Endothelial cell of umbilical vein (primary cell): ENCODE data around the gene ZBTB37. TPM values are rescaled to one million over a fixed set of nuclear protein-coding genes. Genes with fewer than 3 reads are reported as not detected.

Experiments used
- BruUV-seq: library from RNA; stranded (reverse); fragments of 400-500 nt; replicated peaks from 2 replicates; lab custom pipeline; 2021; lab: Mats Ljungman, UMichigan
- CTCF ChIA-PET: fragments of 300-600, 350-600 bp; sonication (Branson Sonifier 250); formaldehyde crosslinking; loops from one replicate; lab custom pipeline; 2021; ENCODE audit warnings: antibody characterized with exemption, inconsistent platforms; lab: Charles Lee
- POLR2A ChIA-PET: fragments of 300-600, 350-600 bp; sonication (Branson Sonifier 250); formaldehyde crosslinking; loops from one replicate; lab custom pipeline; 2021; ENCODE audit warnings: antibody characterized with exemption, inconsistent platforms; lab: Charles Lee
- DNase-seq: peaks from one replicate; pipeline ENCODE4 v3.0.0-alpha.2; 2011; ENCODE audit warnings: low read depth, low spot score
- FAIRE-seq: peaks from 2 replicates; lab custom pipeline; 2011; peaks lifted over from hg19 to GRCh38; lab: Jason Lieb, UNC
- H2AFZ ChIP-seq: 2 replicates; pipeline ENCODE4 v1.6.0; 2012; ENCODE audit warnings: low read depth, low read length, control low read depth, inconsistent platforms
- H3K27ac ChIP-seq: 2 replicates; pipeline ENCODE4 v1.5.1; 2011; ENCODE audit warnings: low read depth, mild to moderate bottlenecking, control low read depth, low read length, moderate library complexity; ENCODE audit not compliant: insufficient read depth
- H3K27me3 ChIP-seq, 2 experiments: 2 replicates each; pipeline versions ENCODE4 v1.6.0 to v1.6.1; 2011; ENCODE audit warnings: low read length in 2 of 2, mixed read lengths in 1 of 2; ENCODE audit not compliant: control insufficient read depth in 2 of 2, insufficient read depth in 2 of 2
- H3K36me3 ChIP-seq, 2 experiments: 2 replicates in 1 of 2; 3 replicates in 1 of 2; pipeline ENCODE4 v1.5.1; 2011; ENCODE audit warnings: low read length in 2 of 2, mild to moderate bottlenecking in 1 of 2, moderate library complexity in 1 of 2; ENCODE audit not compliant: control insufficient read depth in 2 of 2, insufficient read depth in 2 of 2; ENCODE audit errors: extremely low read depth in 1 of 2
- H3K4me1 ChIP-seq: 3 replicates; pipeline ENCODE4 v1.5.1; 2011; ENCODE audit warnings: mild to moderate bottlenecking, low read length; ENCODE audit not compliant: control insufficient read depth, insufficient read depth; ENCODE audit errors: extremely low read depth
- H3K4me2 ChIP-seq: 2 replicates; pipeline ENCODE4 v1.6.1; 2011; ENCODE audit warnings: low read length, control low read depth, mixed read lengths; ENCODE audit not compliant: insufficient read depth
- H3K4me3 ChIP-seq, 3 experiments: fragments of 200-600 bp in 1 of 3; sonication (generic), shearing (Covaris generic) in 1 of 3; replicated peaks in 1 of 3; 2 replicates each; pipeline ENCODE4 v1.5.1; 2011 to 2016; ENCODE audit warnings: control low read depth in 3 of 3, low read length in 3 of 3, mild to moderate bottlenecking in 2 of 3, inconsistent platforms in 1 of 3, low read depth in 1 of 3, moderate library complexity in 1 of 3; ENCODE audit not compliant: insufficient read depth in 1 of 3
- H3K79me2 ChIP-seq: 2 replicates; pipeline ENCODE4 v1.6.0; 2012; ENCODE audit warnings: low read length, inconsistent platforms; ENCODE audit not compliant: control insufficient read depth, insufficient read depth
- H3K9ac ChIP-seq: replicated peaks from 2 replicates; pipeline ENCODE3; 2011; ENCODE audit warnings: low read length, control low read depth; ENCODE audit not compliant: insufficient read depth; ENCODE audit errors: extremely low read depth
- H3K9me1 ChIP-seq: replicated peaks from 3 replicates; pipeline ENCODE4 v1.6.0; 2011; ENCODE audit warnings: mild to moderate bottlenecking, low read length; ENCODE audit not compliant: control insufficient read depth, insufficient read depth; ENCODE audit errors: extremely low read depth
- H3K9me3 ChIP-seq: replicated peaks from 2 replicates; pipeline ENCODE4 v1.5.1; 2012; ENCODE audit warnings: low read length, inconsistent platforms; ENCODE audit not compliant: control insufficient read depth, insufficient read depth
- H4K20me1 ChIP-seq: replicated peaks from 2 replicates; pipeline ENCODE3; 2011; ENCODE audit warnings: mild to moderate bottlenecking, low read length; ENCODE audit not compliant: control insufficient read depth, insufficient read depth; ENCODE audit errors: extremely low read depth
- CTCF ChIP-seq, 2 donors: IDR thresholded peaks; 1 replicate in 1 of 2; 2 replicates in 1 of 2; pipeline ENCODE4 v1.5.1; 2011; ENCODE audit warnings: low read length in 2 of 2, mild to moderate bottlenecking in 2 of 2, moderate library complexity in 2 of 2, control low read depth in 1 of 2, inconsistent platforms in 1 of 2, low read depth in 1 of 2; ENCODE audit not compliant: insufficient read depth in 1 of 2; ENCODE audit errors: extremely low read depth in 1 of 2
- EZH2 ChIP-seq: IDR thresholded peaks from 2 replicates; pipeline ENCODE4 v1.6.1; 2012; ENCODE audit warnings: borderline replicate concordance, low read depth, mild to moderate bottlenecking, moderate library complexity, low read length, inconsistent platforms; ENCODE audit not compliant: severe bottlenecking
- FOS ChIP-seq: IDR thresholded peaks from 2 replicates; pipeline ENCODE4 v1.6.1; 2011; ENCODE audit warnings: mild to moderate bottlenecking, low read length, moderate library complexity, borderline replicate concordance; ENCODE audit not compliant: insufficient read depth
- GATA2 ChIP-seq: IDR thresholded peaks from 2 replicates; pipeline ENCODE4 v1.7.0; 2011; ENCODE audit warnings: low read depth, mild to moderate bottlenecking, moderate library complexity, mixed read lengths, low read length; ENCODE audit not compliant: insufficient read length, insufficient read depth
- JUN ChIP-seq: IDR thresholded peaks from 2 replicates; pipeline ENCODE4 v1.6.1; 2011; ENCODE audit warnings: borderline replicate concordance, low read depth; ENCODE audit not compliant: insufficient read length, insufficient read depth
- MAX ChIP-seq: IDR thresholded peaks from 2 replicates; pipeline ENCODE4 v1.6.1; 2011; ENCODE audit not compliant: insufficient read depth, insufficient read length
- MYC ChIP-seq: IDR thresholded peaks from one replicate; pipeline ENCODE4 v1.6.1; 2011; ENCODE audit warnings: mild to moderate bottlenecking, low read depth, low read length
- POLR2A ChIP-seq: IDR thresholded peaks from 2 replicates; pipeline ENCODE4 v1.6.1; 2012; ENCODE audit warnings: low read depth, mild to moderate bottlenecking, control low read depth, low read length
- POLR2AphosphoS5 ChIP-seq: IDR thresholded peaks from 2 replicates; pipeline ENCODE4 v1.6.1; 2012; ENCODE audit warnings: low read depth, mild to moderate bottlenecking, control low read depth, low read length, moderate library complexity; ENCODE audit not compliant: insufficient read depth
- dilution Hi-C: fragments of 300-500 bp; cut with MboI; formaldehyde crosslinking; loops from one replicate; pipeline ENCODE4 v1.15.0; 2019; ENCODE audit warnings: low sequenced_read_pairs; ENCODE audit not compliant: extremely low pct_ligation_motif_present
- intact Hi-C: fragments of 100-400 bp; cut with micrococcal nuclease; formaldehyde crosslinking; loops from one replicate; pipeline ENCODE4 v1.10.0; 2022
- polyA plus RNA-seq, 4 experiments: library from polyadenylated mRNA; depleted of rRNA in 3 of 4; stranded (reverse) in 3 of 4; unstranded in 1 of 4; fragments of >200 nt; gene quantifications; 2 replicates each; pipeline versions ENCODE4 v1.2.1 to v1.2.3, GENCODE V29; 2011 to 2012; ENCODE audit warnings: missing spikeins in 1 of 4
- total RNA-seq: library from RNA; stranded (reverse); gene quantifications from 2 replicates; pipeline ENCODE4 v1.2.3, GENCODE V29; 2021

The ZBTB37 gene
- total and polyA plus RNA-seq, 2 donors (not counting 3 experiments of a cell fraction or from before 2014, with no cell fraction given), result 0.94 to 5.9 TPM

DNA sequence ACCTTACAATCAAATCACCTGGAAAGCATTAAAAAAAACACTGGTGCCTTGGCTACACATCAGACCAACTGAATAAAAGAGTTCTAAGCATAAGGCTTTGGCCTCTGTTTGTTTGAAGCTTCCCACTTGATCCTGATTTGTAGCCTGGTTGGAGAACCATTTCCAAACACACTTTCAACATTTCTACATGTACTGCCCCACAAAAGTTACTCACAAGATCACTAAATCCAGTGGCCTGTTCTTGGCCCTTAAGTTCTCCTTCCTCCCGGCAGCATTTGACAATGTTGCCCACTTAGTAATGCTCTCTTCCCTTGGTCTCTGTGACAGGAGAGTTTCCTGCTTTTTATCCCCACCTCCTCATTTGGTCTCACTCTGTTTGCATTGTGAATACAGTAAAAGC, 12.2 kb upstream of the ZBTB37 start:
- Histone ChIP-seq H2AFZ (no peak overlapping the region), H3K4me3 (no peak overlapping the region), H3K9me3 (no peaks in the 10 kb centered on the region), H3K4me1 (peaks cover 15% of the 10 kb centered on the region), H3K9me1 (no peaks in the 10 kb centered on the region), H3K79me2 (no peaks in the 10 kb centered on the region), H3K4me2 (no peak overlapping the region), H3K27me3 (no peaks in the 10 kb centered on the region), H3K27ac (no peak overlapping the region), H4K20me1 (no peaks in the 10 kb centered on the region), H3K36me3 (peaks cover 0 to 10% of the 10 kb centered on the region in 2 experiments), H3K9ac (no peak overlapping the region)
- intact Hi-C loops, result no loop called here
- BruUV-seq, result no TSS peak
- ChIA-PET CTCF (no interaction called here), POLR2A (interaction anchor here (2.2 kb wide), 1 partner anchor 12 kb away, joined by 5 read pairs; the partner anchor contains the start of gene ZBTB37)
- no peak for TF ChIP-seq POLR2AphosphoS5
- no peak for TF ChIP-seq CTCF (IDR thresholded peaks at IDR 0.05; ENCODE audit: extremely low read depth in 1 of 2, insufficient read depth in 1 of 2, low read depth in 1 of 2, low read length in 2 of 2)
- no peak for TF ChIP-seq POLR2A
- no peak for TF ChIP-seq JUN
- no peak for TF ChIP-seq MAX
- TF ChIP-seq EZH2, result no peak
- TF ChIP-seq GATA2, result no peak
- no peak for TF ChIP-seq MYC
- no peak for TF ChIP-seq FOS
- dilution Hi-C loops, result no loop called here
- FAIRE-seq, result no peak
- no peak for DNase-seq
